Esophagus muscularis mucosa (tissue), 4 donors: ENCODE results near the gene PRDM16.

Experiments used
- EP300 ChIP-seq: sonication (generic); formaldehyde crosslinking; IDR thresholded peaks from one replicate; pipeline ENCODE4 v1.6.1; 2017; ENCODE audit warnings: antibody characterized with exemption
- POLR2A ChIP-seq: fragments of 450-650 bp; IDR thresholded peaks from one replicate; pipeline ENCODE4 v1.6.1; 2017; ENCODE audit warnings: antibody characterized with exemption, moderate library complexity, mild to moderate bottlenecking, low read depth
- TF ChIP-seq, protein P1 (sequence below), 3 experiments: fragments of 200-600 bp in 2 of 3; fragments of 450-650 bp in 1 of 3; sonication (generic) in 2 of 3; IDR thresholded peaks; one replicate each; pipeline ENCODE4 v1.5.1; 2017 to 2019; ENCODE audit warnings: antibody characterized with exemption in 3 of 3, mild to moderate bottlenecking in 2 of 3, moderate library complexity in 1 of 3

DNA sequence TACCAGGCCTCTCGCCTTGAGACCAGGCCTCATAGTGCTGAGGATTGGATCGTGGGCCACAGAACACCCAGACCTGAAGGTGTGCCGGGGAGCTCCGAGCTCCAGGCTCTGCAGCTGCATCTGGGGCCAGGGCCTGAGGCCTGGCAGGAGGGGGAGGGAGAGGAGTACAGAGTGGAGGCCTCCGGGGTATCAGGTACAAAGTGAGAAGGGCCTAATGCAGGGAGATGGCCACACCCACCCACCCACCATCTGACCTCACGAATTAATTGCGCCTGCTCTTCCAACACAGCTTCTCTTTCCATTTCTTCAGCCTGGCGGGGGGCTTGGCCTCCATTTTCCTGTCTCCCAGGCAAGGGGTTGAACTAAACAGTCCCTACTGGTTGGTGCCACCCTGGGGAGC lies 286.1 kb downstream of the PRDM16 start:
- TF ChIP-seq, protein P1, sequence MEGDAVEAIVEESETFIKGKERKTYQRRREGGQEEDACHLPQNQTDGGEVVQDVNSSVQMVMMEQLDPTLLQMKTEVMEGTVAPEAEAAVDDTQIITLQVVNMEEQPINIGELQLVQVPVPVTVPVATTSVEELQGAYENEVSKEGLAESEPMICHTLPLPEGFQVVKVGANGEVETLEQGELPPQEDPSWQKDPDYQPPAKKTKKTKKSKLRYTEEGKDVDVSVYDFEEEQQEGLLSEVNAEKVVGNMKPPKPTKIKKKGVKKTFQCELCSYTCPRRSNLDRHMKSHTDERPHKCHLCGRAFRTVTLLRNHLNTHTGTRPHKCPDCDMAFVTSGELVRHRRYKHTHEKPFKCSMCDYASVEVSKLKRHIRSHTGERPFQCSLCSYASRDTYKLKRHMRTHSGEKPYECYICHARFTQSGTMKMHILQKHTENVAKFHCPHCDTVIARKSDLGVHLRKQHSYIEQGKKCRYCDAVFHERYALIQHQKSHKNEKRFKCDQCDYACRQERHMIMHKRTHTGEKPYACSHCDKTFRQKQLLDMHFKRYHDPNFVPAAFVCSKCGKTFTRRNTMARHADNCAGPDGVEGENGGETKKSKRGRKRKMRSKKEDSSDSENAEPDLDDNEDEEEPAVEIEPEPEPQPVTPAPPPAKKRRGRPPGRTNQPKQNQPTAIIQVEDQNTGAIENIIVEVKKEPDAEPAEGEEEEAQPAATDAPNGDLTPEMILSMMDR (IDR thresholded peaks at IDR 0.05) = no peak
- TF ChIP-seq POLR2A (no peak), EP300 (no peak)
